K562 (cell line): ENCODE measurements around the gene MYO3B. TPM values are rescaled to one million over a fixed set of nuclear protein-coding genes. Genes with fewer than 3 reads are reported as not detected.

Experiments used
- CTBP1 ChIP-seq: fragments of 450-650 bp; IDR thresholded peaks from 2 replicates; pipeline ENCODE4 v1.6.1; 2016; ENCODE audit warnings: borderline replicate concordance
- HDAC2 ChIP-seq: fragments of 450-650 bp; IDR thresholded peaks from 2 replicates; pipeline ENCODE4 v1.6.1; 2016; ENCODE audit warnings: mild to moderate bottlenecking
- LCOR ChIP-seq: sonication (generic); formaldehyde crosslinking; IDR thresholded peaks from 2 replicates; pipeline ENCODE4 v1.8.0; 2022; ENCODE audit warnings: mild to moderate bottlenecking, missing genetic modification reagents
- MTA3 ChIP-seq: fragments of 450-650 bp; formaldehyde crosslinking; IDR thresholded peaks from 2 replicates; pipeline ENCODE4 v1.6.1; 2017; ENCODE audit warnings: mild to moderate bottlenecking, borderline replicate concordance
- SPI1 ChIP-seq: IDR thresholded peaks from 2 replicates; pipeline ENCODE4 v1.6.1; 2011; ENCODE audit warnings: low read depth, low read length, control low read depth, borderline replicate concordance
- TAL1 ChIP-seq: fragments of 450-650 bp; IDR thresholded peaks from 2 replicates; pipeline ENCODE4 v1.6.1; 2016; ENCODE audit warnings: mild to moderate bottlenecking
- XRCC4 ChIP-seq: IDR thresholded peaks from one replicate; pipeline ENCODE4 v1.6.1; 2011; ENCODE audit not compliant: insufficient read depth, insufficient read length; ENCODE audit errors: extremely low read depth
- YY1 ChIP-seq, 3 experiments: IDR thresholded peaks; 2 replicates each; pipeline ENCODE4 v1.6.1; 2011; ENCODE audit warnings: low read length in 2 of 3, mild to moderate bottlenecking in 2 of 3, moderate library complexity in 2 of 3, borderline replicate concordance in 1 of 3, control low read depth in 1 of 3, low read depth in 1 of 3; ENCODE audit not compliant: insufficient read depth in 3 of 3, insufficient replicate concordance in 2 of 3, control insufficient read depth in 1 of 3, insufficient read length in 1 of 3; ENCODE audit errors: extremely low read depth in 1 of 3
- ZNF766 ChIP-seq: fragments of 200-800 bp; sonication (Bioruptor generic); conservative IDR thresholded peaks from 2 replicates; pipeline ENCODE4 v1.6.1; 2016; ENCODE audit warnings: missing genetic modification characterization, missing compliant biosample characterization
- polyA plus RNA-seq, 8 experiments: library from polyadenylated mRNA; depleted of rRNA in 4 of 8; stranded (reverse) in 5 of 8; unstranded in 3 of 8; fragments of >200 nt; fragmentation: Nextera tagmentation in 2 of 8; fragmentation: Illumina TruSeq in 1 of 8; extraction: Ambion mirVana in 2 of 8; extraction: Trizol in 1 of 8; gene quantifications; 2 replicates each; pipeline versions ENCODE4 v1.2.1 to v1.2.3, GENCODE V29; 2011 to 2014; ENCODE audit warnings: inconsistent platforms in 1 of 8, missing spikeins in 1 of 8
- total RNA-seq, 7 experiments: library from RNA; depleted of rRNA in 6 of 7; stranded (reverse); fragments of >200 nt in 6 of 7; fragmentation: Illumina TruSeq in 2 of 7; extraction: Trizol in 2 of 7; gene quantifications; 2 replicates each; pipeline versions ENCODE4 v1.2.1 to v1.2.3, GENCODE V29; 2011 to 2021; ENCODE audit warnings: low replicate concordance in 1 of 7
- TF ChIP-seq, protein P1 (sequence below): IDR thresholded peaks from 2 replicates; pipeline ENCODE4 v1.6.1; 2012; ENCODE audit warnings: low read depth, low read length, improper control_type of control experiment, borderline replicate concordance
- TF ChIP-seq, protein P2 (sequence below): fragments of 200-800 bp; sonication (Bioruptor generic); IDR thresholded peaks from 2 replicates; pipeline ENCODE4 v1.6.1; 2017; ENCODE audit warnings: missing genetic modification characterization, missing compliant biosample characterization
- TF ChIP-seq, protein P3 (sequence below): fragments of 150-350 bp; conservative IDR thresholded peaks from 2 replicates; pipeline ENCODE4 v1.6.1; 2014; ENCODE audit warnings: low read length
- TF ChIP-seq, protein P4 (sequence below): fragments of 250-450 bp; sonication (Bioruptor Pico); IDR thresholded peaks from 2 replicates; pipeline ENCODE4 v1.4.0; 2020

Gene MYO3B
- total and polyA plus RNA-seq, 9 of the 15 experiments (the other 6 are each of a cell fraction or from before 2014, with no cell fraction given) = 2.7 to 6.5 (median 3.6) TPM

DNA sequence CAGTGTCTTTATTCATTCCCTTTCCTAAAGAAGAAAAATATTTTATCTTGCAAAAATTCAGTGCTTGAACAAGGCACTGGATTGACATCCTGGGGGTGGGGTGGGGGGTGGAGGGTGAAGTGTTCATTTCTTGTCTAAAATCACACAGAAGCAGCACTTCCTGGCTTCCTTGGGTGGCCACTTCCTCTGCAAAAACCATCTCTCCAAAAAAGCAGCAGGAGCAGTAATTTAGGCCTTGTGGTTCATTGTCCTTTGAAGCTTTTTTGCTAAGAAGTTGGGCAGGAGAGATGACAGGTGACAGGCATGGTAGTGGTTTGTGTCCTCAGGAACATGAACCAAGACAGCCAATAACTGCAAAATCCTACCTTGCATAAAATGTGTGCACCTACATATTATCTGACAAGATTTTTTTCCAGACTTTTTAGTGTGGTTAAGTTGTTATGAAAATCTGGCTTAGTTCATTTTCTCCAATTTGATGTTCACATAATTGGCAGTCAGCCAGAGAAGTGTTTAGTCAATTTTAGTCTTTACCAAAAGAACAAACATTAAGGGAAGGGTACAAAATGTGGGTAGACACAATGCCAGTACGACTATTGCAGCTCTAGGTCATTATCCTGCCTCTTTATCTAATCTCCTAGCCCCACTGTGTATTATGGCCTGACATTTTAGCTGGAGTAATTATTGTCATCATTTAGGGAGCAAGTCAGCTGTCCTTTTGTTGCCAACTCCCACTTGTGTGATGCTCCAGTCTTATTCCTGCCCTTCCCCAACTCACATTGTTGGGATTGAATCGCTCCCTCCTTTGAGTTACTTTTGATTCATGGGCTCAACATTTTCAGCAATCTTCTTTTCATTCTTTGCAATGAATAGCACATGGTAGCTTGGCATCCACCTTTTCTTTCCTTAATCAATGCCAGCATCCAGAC lies 177.2 kb downstream of the MYO3B start (continued):
- TF ChIP-seq, protein P1, sequence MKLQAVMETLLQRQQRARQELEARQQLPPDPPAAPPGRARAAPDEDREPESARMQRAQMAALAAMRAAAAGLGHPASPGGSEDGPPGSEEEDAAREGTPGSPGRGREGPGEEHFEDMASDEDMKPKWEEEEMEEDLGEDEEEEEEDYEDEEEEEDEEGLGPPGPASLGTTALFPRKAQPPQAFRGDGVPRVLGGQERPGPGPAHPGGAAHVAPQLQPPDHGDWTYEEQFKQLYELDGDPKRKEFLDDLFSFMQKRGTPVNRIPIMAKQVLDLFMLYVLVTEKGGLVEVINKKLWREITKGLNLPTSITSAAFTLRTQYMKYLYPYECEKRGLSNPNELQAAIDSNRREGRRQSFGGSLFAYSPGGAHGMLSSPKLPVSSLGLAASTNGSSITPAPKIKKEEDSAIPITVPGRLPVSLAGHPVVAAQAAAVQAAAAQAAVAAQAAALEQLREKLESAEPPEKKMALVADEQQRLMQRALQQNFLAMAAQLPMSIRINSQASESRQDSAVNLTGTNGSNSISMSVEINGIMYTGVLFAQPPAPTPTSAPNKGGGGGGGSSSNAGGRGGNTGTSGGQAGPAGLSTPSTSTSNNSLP = no peak
- TF ChIP-seq TAL1 (peak; percentile 7; the same call in 1 of the 2 replicates), YY1 (IDR thresholded peaks at IDR 0.05; ENCODE audit: borderline replicate concordance in 1 of 3, control insufficient read depth in 1 of 3, extremely low read depth in 1 of 3, insufficient read depth in 3 of 3, insufficient read length in 1 of 3, insufficient replicate concordance in 2 of 3, low read depth in 1 of 3, low read length in 2 of 3) (no peak), ZNF766 (CRISPR knock-in tag) (0 out of 2 replicates have a peak, but pooled peaks have one; percentile 26), LCOR (CRISPR knock-in tag) (no peak), MTA3 (no peak), XRCC4 (no peak), SPI1 (peak; percentile 78; the same call in 1 of the 2 replicates), CTBP1 (peak; percentile 19; the same call in 1 of the 2 replicates), HDAC2 (no peak)
- TF ChIP-seq, protein P2, sequence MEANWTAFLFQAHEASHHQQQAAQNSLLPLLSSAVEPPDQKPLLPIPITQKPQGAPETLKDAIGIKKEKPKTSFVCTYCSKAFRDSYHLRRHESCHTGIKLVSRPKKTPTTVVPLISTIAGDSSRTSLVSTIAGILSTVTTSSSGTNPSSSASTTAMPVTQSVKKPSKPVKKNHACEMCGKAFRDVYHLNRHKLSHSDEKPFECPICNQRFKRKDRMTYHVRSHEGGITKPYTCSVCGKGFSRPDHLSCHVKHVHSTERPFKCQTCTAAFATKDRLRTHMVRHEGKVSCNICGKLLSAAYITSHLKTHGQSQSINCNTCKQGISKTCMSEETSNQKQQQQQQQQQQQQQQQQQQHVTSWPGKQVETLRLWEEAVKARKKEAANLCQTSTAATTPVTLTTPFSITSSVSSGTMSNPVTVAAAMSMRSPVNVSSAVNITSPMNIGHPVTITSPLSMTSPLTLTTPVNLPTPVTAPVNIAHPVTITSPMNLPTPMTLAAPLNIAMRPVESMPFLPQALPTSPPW = peak; percentile 17; the same call in 1 of the 2 replicates
- TF ChIP-seq, protein P3, sequence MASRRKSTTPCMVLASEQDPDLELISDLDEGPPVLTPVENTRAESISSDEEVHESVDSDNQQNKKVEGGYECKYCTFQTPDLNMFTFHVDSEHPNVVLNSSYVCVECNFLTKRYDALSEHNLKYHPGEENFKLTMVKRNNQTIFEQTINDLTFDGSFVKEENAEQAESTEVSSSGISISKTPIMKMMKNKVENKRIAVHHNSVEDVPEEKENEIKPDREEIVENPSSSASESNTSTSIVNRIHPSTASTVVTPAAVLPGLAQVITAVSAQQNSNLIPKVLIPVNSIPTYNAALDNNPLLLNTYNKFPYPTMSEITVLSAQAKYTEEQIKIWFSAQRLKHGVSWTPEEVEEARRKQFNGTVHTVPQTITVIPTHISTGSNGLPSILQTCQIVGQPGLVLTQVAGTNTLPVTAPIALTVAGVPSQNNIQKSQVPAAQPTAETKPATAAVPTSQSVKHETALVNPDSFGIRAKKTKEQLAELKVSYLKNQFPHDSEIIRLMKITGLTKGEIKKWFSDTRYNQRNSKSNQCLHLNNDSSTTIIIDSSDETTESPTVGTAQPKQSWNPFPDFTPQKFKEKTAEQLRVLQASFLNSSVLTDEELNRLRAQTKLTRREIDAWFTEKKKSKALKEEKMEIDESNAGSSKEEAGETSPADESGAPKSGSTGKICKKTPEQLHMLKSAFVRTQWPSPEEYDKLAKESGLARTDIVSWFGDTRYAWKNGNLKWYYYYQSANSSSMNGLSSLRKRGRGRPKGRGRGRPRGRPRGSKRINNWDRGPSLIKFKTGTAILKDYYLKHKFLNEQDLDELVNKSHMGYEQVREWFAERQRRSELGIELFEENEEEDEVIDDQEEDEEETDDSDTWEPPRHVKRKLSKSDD = no peak
- TF ChIP-seq, protein P4, sequence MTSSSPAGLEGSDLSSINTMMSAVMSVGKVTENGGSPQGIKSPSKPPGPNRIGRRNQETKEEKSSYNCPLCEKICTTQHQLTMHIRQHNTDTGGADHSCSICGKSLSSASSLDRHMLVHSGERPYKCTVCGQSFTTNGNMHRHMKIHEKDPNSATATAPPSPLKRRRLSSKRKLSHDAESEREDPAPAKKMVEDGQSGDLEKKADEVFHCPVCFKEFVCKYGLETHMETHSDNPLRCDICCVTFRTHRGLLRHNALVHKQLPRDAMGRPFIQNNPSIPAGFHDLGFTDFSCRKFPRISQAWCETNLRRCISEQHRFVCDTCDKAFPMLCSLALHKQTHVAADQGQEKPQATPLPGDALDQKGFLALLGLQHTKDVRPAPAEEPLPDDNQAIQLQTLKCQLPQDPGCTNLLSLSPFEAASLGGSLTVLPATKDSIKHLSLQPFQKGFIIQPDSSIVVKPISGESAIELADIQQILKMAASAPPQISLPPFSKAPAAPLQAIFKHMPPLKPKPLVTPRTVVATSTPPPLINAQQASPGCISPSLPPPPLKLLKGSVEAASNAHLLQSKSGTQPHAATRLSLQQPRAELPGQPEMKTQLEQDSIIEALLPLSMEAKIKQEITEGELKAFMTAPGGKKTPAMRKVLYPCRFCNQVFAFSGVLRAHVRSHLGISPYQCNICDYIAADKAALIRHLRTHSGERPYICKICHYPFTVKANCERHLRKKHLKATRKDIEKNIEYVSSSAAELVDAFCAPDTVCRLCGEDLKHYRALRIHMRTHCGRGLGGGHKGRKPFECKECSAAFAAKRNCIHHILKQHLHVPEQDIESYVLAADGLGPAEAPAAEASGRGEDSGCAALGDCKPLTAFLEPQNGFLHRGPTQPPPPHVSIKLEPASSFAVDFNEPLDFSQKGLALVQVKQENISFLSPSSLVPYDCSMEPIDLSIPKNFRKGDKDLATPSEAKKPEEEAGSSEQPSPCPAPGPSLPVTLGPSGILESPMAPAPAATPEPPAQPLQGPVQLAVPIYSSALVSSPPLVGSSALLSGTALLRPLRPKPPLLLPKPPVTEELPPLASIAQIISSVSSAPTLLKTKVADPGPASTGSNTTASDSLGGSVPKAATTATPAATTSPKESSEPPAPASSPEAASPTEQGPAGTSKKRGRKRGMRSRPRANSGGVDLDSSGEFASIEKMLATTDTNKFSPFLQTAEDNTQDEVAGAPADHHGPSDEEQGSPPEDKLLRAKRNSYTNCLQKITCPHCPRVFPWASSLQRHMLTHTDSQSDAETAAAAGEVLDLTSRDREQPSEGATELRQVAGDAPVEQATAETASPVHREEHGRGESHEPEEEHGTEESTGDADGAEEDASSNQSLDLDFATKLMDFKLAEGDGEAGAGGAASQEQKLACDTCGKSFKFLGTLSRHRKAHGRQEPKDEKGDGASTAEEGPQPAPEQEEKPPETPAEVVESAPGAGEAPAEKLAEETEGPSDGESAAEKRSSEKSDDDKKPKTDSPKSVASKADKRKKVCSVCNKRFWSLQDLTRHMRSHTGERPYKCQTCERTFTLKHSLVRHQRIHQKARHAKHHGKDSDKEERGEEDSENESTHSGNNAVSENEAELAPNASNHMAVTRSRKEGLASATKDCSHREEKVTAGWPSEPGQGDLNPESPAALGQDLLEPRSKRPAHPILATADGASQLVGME (CRISPR knock-in tag) = no peak
